ENCODE data around the gene LENG8.
"Not testable (repeated sequence)": the region's sequence is repeated elsewhere in the genome, so short reads cannot be mapped to it uniquely, and the experiment has no call there.

LENG8 gene

GRCh38 chr19:54461613-54462012 is 12.6 kb downstream of the LENG8 start:
- no peaks in the 10 kb centered on the region for H3K27me3 ChIP-seq (ENCODE audit: control insufficient read depth in 1 of 2, insufficient read depth in 2 of 2, low read length in 2 of 2)
- peak overlapping the region; percentile 78 to 85 for H3K9ac ChIP-seq (ENCODE audit: low read depth in 1 of 2, low read length in 2 of 2)
- peak overlapping the region; percentile 99 for H3K27ac ChIP-seq (ENCODE audit: low read depth, low read length)
- H3K4me1 ChIP-seq (ENCODE audit: control insufficient read depth in 1 of 2, insufficient read depth in 2 of 2, low read length in 2 of 2) = peaks cover 12 to 21% of the 10 kb centered on the region in 2 donors
- no peaks in the 10 kb centered on the region for H3K9me3 ChIP-seq (ENCODE audit: control insufficient read depth in 1 of 2, low read length in 2 of 2)
- H3K4me3 ChIP-seq (ENCODE audit: low read depth in 1 of 2, low read length in 2 of 2) = peak overlapping the region; percentile 61 to 77
- peaks cover 21 to 52% of the 10 kb centered on the region in 2 donors for H3K36me3 ChIP-seq (ENCODE audit: control insufficient read depth in 1 of 2, insufficient read depth in 2 of 2, low read length in 2 of 2)

GRCh38 chr19:54462047-54462654 is 13.2 kb downstream of the LENG8 start:
- H3K27me3 ChIP-seq (ENCODE audit: control insufficient read depth in 1 of 2, insufficient read depth in 2 of 2, low read length in 2 of 2) = no peaks in the 10 kb centered on the region
- H3K9ac ChIP-seq (ENCODE audit: low read depth in 1 of 2, low read length in 2 of 2) = peak overlapping the region; percentile 78 to 85
- H3K27ac ChIP-seq (ENCODE audit: low read depth, low read length) = peak overlapping the region; percentile 99
- peak overlapping the region; percentile 61 to 77 for H3K4me3 ChIP-seq (ENCODE audit: low read depth in 1 of 2, low read length in 2 of 2)
- H3K4me1 ChIP-seq (ENCODE audit: control insufficient read depth in 1 of 2, insufficient read depth in 2 of 2, low read length in 2 of 2) = peaks cover 14 to 21% of the 10 kb centered on the region in 2 donors
- peaks cover 15 to 46% of the 10 kb centered on the region in 2 donors for H3K36me3 ChIP-seq (ENCODE audit: control insufficient read depth in 1 of 2, insufficient read depth in 2 of 2, low read length in 2 of 2)
- H3K9me3 ChIP-seq (ENCODE audit: control insufficient read depth in 1 of 2, low read length in 2 of 2) = no peaks in the 10 kb centered on the region

- H3K4me1 ChIP-seq (ENCODE audit: control insufficient read depth in 1 of 2, insufficient read depth in 2 of 2, low read length in 2 of 2) = peaks cover 15 to 21% of the 10 kb centered on the region in 2 donors
- peak overlapping the region; percentile 78 to 85 for H3K9ac ChIP-seq (ENCODE audit: low read depth in 1 of 2, low read length in 2 of 2)
- peak overlapping the region; percentile 99 for H3K27ac ChIP-seq (ENCODE audit: low read depth, low read length)
- H3K9me3 ChIP-seq (ENCODE audit: control insufficient read depth in 1 of 2, low read length in 2 of 2) = no peaks in the 10 kb centered on the region
- peaks cover 11 to 40% of the 10 kb centered on the region in 2 donors for H3K36me3 ChIP-seq (ENCODE audit: control insufficient read depth in 1 of 2, insufficient read depth in 2 of 2, low read length in 2 of 2)
- H3K27me3 ChIP-seq (ENCODE audit: control insufficient read depth in 1 of 2, insufficient read depth in 2 of 2, low read length in 2 of 2) = no peaks in the 10 kb centered on the region
- H3K4me3 ChIP-seq (ENCODE audit: low read depth in 1 of 2, low read length in 2 of 2) = peak overlapping the region; percentile 69 to 77
Measured at GRCh38 chr19:54462655-54463530, 13.9 kb downstream of the LENG8 start.

GRCh38 chr19:54463531-54464043 is 14.6 kb downstream of the LENG8 start, which contains the start of gene LENG9:
Gene LENG9 (minus strand): TSS chr19:54463778. CDS start chr19:54463526, 252 bp downstream.
- Histone ChIP-seq H3K9me3 (ENCODE audit: control insufficient read depth in 1 of 2, low read length in 2 of 2) (no peaks in the 10 kb centered on the region), H3K4me3 (ENCODE audit: low read depth in 1 of 2, low read length in 2 of 2) (peak within 1 kb of the TSS; percentile 69 to 77), H3K27me3 (ENCODE audit: control insufficient read depth in 1 of 2, insufficient read depth in 2 of 2, low read length in 2 of 2) (no peaks in the 10 kb centered on the region), H3K4me1 (ENCODE audit: control insufficient read depth in 1 of 2, insufficient read depth in 2 of 2, low read length in 2 of 2) (peaks cover 19 to 21% of the 10 kb centered on the region in 2 donors), H3K36me3 (ENCODE audit: control insufficient read depth in 1 of 2, insufficient read depth in 2 of 2, low read length in 2 of 2) (peaks cover 4 to 33% of the 10 kb centered on the region in 2 donors), H3K27ac (ENCODE audit: low read depth, low read length) (peak within 1 kb of the TSS; percentile 99), H3K9ac (ENCODE audit: low read depth in 1 of 2, low read length in 2 of 2) (peak within 1 kb of the TSS; percentile 78 to 85)

- H3K9ac ChIP-seq (ENCODE audit: low read depth in 1 of 2, low read length in 2 of 2) = peak overlapping the region in 1 of 2 donors; percentile 45
- no peaks in the 10 kb centered on the region for H3K9me3 ChIP-seq (ENCODE audit: control insufficient read depth in 1 of 2, low read length in 2 of 2)
- peaks cover 19 to 23% of the 10 kb centered on the region in 2 donors for H3K4me1 ChIP-seq (ENCODE audit: control insufficient read depth in 1 of 2, insufficient read depth in 2 of 2, low read length in 2 of 2)
- peaks cover 0 to 27% of the 10 kb centered on the region in 2 donors for H3K36me3 ChIP-seq (ENCODE audit: control insufficient read depth in 1 of 2, insufficient read depth in 2 of 2, low read length in 2 of 2)
- peak overlapping the region; percentile 69 to 77 for H3K4me3 ChIP-seq (ENCODE audit: low read depth in 1 of 2, low read length in 2 of 2)
- H3K27me3 ChIP-seq (ENCODE audit: control insufficient read depth in 1 of 2, insufficient read depth in 2 of 2, low read length in 2 of 2) = no peaks in the 10 kb centered on the region
- H3K27ac ChIP-seq (ENCODE audit: low read depth, low read length) = peak overlapping the region; percentile 99
Measured at GRCh38 chr19:54464044-54464629, 15.1 kb downstream of the LENG8 start.

- H3K9ac ChIP-seq (ENCODE audit: low read depth in 1 of 2, low read length in 2 of 2) = peak overlapping the region; percentile 43 to 45
- no peaks in the 10 kb centered on the region for H3K9me3 ChIP-seq (ENCODE audit: control insufficient read depth in 1 of 2, low read length in 2 of 2)
- peaks cover 26% of the 10 kb centered on the region in 2 donors for H3K4me1 ChIP-seq (ENCODE audit: control insufficient read depth in 1 of 2, insufficient read depth in 2 of 2, low read length in 2 of 2)
- peaks cover 0 to 20% of the 10 kb centered on the region in 2 donors for H3K36me3 ChIP-seq (ENCODE audit: control insufficient read depth in 1 of 2, insufficient read depth in 2 of 2, low read length in 2 of 2)
- H3K27ac ChIP-seq (ENCODE audit: low read depth, low read length) = peak overlapping the region; percentile 99
- no peaks in the 10 kb centered on the region for H3K27me3 ChIP-seq (ENCODE audit: control insufficient read depth in 1 of 2, insufficient read depth in 2 of 2, low read length in 2 of 2)
- peak overlapping the region; percentile 69 to 77 for H3K4me3 ChIP-seq (ENCODE audit: low read depth in 1 of 2, low read length in 2 of 2)
Measured at GRCh38 chr19:54464630-54465425, 15.8 kb downstream of the LENG8 start.

GRCh38 chr19:54465426-54466109 is 16.6 kb downstream of the LENG8 start:
- H3K27me3 ChIP-seq (ENCODE audit: control insufficient read depth in 1 of 2, insufficient read depth in 2 of 2, low read length in 2 of 2) = no peaks in the 10 kb centered on the region
- peaks cover 27 to 28% of the 10 kb centered on the region in 2 donors for H3K4me1 ChIP-seq (ENCODE audit: control insufficient read depth in 1 of 2, insufficient read depth in 2 of 2, low read length in 2 of 2)
- H3K36me3 ChIP-seq (ENCODE audit: control insufficient read depth in 1 of 2, insufficient read depth in 2 of 2, low read length in 2 of 2) = peaks cover 0 to 17% of the 10 kb centered on the region in 2 donors
- no peak overlapping the region for H3K4me3 ChIP-seq (ENCODE audit: low read depth in 1 of 2, low read length in 2 of 2)
- H3K9me3 ChIP-seq (ENCODE audit: control insufficient read depth in 1 of 2, low read length in 2 of 2) = no peaks in the 10 kb centered on the region
- H3K9ac ChIP-seq (ENCODE audit: low read depth in 1 of 2, low read length in 2 of 2) = no peak overlapping the region
- peak overlapping the region; percentile 75 for H3K27ac ChIP-seq (ENCODE audit: low read depth, low read length)

GRCh38 chr19:54466110-54466480 is 17.1 kb downstream of the LENG8 start:
- H3K4me3 ChIP-seq (ENCODE audit: low read depth in 1 of 2, low read length in 2 of 2); H3K27me3 ChIP-seq (ENCODE audit: control insufficient read depth in 1 of 2, insufficient read depth in 2 of 2, low read length in 2 of 2); H3K9ac ChIP-seq (ENCODE audit: low read depth in 1 of 2, low read length in 2 of 2); H3K9me3 ChIP-seq (ENCODE audit: control insufficient read depth in 1 of 2, low read length in 2 of 2): not testable (repeated sequence)
- H3K4me1 ChIP-seq (ENCODE audit: control insufficient read depth in 1 of 2, insufficient read depth in 2 of 2, low read length in 2 of 2) = peaks cover 28 to 30% of the 10 kb centered on the region in 2 donors
- H3K27ac ChIP-seq (ENCODE audit: low read depth, low read length) = peak overlapping the region; percentile 75
- peaks cover 0 to 14% of the 10 kb centered on the region in 2 donors for H3K36me3 ChIP-seq (ENCODE audit: control insufficient read depth in 1 of 2, insufficient read depth in 2 of 2, low read length in 2 of 2)

GRCh38 chr19:54469496-54469934 is 20.5 kb downstream of the LENG8 start:
- Histone ChIP-seq H3K27ac (ENCODE audit: low read depth, low read length) (peak overlapping the region; percentile 68), H3K9ac (ENCODE audit: low read depth in 1 of 2, low read length in 2 of 2) (peak overlapping the region; percentile 12 to 89), H3K9me3 (ENCODE audit: control insufficient read depth in 1 of 2, low read length in 2 of 2) (no peaks in the 10 kb centered on the region), H3K27me3 (ENCODE audit: control insufficient read depth in 1 of 2, insufficient read depth in 2 of 2, low read length in 2 of 2) (no peaks in the 10 kb centered on the region), H3K4me1 (ENCODE audit: control insufficient read depth in 1 of 2, insufficient read depth in 2 of 2, low read length in 2 of 2) (peaks cover 25 to 30% of the 10 kb centered on the region in 2 donors), H3K4me3 (ENCODE audit: low read depth in 1 of 2, low read length in 2 of 2) (peak overlapping the region; percentile 4 to 75), H3K36me3 (ENCODE audit: control insufficient read depth in 1 of 2, insufficient read depth in 2 of 2, low read length in 2 of 2) (peaks cover 0 to 3% of the 10 kb centered on the region in 2 donors)

Data from duodenal mucosa (tissue), 2 donors.